Measurements from ENCODE around the gene SLC35D3.
"Not testable (repeated sequence)": the region's sequence is repeated elsewhere in the genome, so short reads cannot be mapped to it uniquely, and the experiment has no call there.

SLC35D3 gene, protein sequence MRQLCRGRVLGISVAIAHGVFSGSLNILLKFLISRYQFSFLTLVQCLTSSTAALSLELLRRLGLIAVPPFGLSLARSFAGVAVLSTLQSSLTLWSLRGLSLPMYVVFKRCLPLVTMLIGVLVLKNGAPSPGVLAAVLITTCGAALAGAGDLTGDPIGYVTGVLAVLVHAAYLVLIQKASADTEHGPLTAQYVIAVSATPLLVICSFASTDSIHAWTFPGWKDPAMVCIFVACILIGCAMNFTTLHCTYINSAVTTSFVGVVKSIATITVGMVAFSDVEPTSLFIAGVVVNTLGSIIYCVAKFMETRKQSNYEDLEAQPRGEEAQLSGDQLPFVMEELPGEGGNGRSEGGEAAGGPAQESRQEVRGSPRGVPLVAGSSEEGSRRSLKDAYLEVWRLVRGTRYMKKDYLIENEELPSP

DNA sequence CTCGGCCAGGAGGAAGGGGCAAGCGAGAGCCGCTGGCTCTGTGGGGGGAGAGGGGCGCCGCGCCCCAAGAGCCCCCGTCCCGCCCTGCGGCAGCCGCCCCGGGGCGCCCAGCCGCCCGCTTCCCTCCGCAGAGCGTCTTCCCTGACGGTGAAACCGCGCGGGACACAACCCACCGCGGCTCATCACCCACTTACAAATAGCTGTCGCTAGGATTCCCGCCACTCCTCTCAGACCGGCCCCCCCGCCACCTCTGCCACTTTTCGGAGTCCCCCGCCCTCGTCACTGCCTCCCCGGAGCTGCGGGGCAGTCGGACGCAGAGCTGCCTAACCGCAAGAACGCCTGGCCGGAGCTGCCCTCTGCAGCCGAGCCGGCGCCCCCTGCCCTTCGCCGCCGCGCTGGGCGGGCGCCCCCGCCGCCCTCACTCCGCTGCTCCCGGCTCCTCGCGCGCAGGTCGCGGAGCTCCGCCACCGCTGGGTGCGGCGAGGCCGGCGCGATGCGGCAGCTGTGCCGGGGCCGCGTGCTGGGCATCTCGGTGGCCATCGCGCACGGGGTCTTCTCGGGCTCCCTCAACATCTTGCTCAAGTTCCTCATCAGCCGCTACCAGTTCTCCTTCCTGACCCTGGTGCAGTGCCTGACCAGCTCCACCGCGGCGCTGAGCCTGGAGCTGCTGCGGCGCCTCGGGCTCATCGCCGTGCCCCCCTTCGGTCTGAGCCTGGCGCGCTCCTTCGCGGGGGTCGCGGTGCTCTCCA lies at the start of gene SLC35D3:
SLC35D3 (plus strand) TSS at position 366 of the 749 bp plus-strand sequence; CDS start at position 494, 128 bp downstream.
- DNase-seq (ENCODE audit: low read depth in 2 of 2, low spot score in 1 of 2), result no peak

DNA sequence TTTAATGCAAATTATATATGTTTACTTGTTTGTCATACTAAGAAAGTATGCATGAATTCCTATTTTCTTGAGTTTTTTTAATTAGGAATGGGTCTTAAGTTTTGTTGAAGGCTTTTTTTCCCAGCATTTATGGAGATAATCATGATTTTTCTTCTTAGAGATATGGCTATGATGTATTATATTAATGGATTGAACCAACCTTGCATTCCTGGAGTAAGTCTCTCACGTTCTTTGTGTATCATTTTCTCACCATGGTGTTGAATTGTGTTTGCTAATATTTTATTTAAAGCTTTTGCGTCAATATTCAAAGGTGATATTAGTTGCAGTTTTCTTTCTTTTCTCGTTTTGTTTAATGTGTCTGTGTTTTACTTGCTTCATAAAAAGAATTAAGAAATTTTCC lies 48.4 kb upstream of the SLC35D3 start:
- DNase-seq (ENCODE audit: low read depth in 2 of 2, low spot score in 1 of 2), result no peak

DNA sequence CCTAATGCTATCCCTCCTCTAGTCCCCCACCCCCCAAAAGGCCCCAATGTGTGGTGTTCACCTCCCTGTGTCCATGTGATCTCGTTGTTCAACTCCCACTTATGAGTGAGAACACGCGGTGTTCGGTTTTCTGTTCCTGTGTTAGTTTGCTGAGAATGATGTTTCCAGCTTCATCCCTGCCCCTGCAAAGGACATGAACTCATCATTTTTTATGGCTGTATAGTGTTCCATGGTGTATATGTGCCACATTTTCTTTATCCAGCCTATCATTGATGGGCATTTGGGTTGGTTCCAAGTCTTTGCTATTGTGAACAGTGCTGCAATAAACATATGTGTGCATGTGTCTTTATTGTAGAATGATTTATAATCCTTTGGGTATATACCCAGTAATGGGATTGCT lies 45.6 kb upstream of the SLC35D3 start:
- DNase-seq (ENCODE audit: low read depth in 2 of 2, low spot score in 1 of 2), result not testable (repeated sequence)

DNA sequence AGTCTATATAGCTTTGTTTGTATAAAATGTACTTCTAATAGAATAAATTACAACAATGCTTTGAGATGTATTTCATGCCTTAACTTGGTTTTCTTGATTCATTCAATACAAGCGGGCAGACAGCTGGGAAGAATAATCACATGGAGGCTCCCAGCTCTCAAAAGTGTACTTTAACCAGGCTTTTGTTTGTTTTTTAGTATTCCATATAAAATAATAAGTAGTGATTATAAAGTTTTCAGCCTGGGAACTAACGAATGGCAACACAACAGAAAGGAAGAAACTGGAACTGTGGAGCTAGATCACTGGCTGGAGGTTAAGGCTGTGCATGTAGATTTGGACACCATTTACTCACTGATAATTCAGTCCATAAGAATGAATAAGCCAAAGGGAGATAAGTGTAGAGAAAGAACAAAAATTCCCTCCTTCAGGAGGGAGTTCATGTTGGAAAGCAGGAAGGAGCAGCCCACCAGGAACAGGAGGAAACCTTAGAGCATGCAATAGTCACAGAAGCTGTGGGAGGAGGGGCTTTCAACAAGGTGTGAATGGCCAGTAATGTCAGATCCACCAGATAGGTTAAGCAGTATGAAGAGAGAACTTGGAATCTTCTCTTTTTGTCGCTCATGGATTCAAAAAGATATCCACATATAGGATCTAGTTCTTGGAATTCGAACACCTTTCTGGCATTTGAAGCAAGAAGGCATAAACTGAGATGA lies 41.2 kb upstream of the SLC35D3 start:
- DNase-seq (ENCODE audit: low read depth in 2 of 2, low spot score in 1 of 2), result no peak

DNA sequence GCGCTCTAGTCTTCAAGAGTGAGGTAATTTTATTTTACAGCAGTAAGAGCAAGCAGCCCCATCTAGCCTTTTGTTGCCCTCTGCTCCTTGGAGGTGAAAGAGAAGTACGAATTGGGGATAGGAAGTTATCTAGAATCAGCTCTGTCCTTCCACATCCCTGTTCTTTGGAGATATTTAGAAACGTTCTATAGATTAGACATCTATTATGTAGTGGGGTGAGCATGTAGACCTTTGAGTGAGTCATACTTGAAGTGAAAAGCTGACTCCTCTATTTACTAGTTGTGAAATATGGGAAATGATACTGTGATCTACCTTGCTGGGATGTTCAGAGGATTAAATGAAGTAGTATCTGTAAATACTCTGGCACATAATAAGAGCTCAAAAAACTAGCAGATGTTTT lies 36.0 kb upstream of the SLC35D3 start:
- DNase-seq (ENCODE audit: low read depth in 2 of 2, low spot score in 1 of 2), result no peak

DNA sequence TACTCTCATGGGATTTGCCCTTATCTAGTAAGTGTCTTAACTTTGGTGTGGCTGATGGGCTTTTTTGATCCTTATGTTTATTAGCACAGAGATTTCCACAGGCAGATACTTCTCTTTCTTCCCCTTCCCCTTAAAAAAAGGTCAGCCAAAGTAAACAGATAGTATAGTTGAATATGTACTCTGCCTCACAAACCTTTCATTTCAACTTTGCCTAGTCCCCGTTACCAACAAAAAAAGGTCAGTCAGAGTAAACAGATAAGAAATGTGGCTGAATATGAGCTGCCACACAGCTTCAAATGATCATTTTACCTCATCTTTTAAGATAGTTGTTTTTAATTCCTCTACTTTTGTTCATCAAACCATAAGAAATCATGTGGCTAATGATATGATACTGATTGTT lies 34.1 kb upstream of the SLC35D3 start:
- DNase-seq (ENCODE audit: low read depth in 2 of 2, low spot score in 1 of 2), result no peak

DNA sequence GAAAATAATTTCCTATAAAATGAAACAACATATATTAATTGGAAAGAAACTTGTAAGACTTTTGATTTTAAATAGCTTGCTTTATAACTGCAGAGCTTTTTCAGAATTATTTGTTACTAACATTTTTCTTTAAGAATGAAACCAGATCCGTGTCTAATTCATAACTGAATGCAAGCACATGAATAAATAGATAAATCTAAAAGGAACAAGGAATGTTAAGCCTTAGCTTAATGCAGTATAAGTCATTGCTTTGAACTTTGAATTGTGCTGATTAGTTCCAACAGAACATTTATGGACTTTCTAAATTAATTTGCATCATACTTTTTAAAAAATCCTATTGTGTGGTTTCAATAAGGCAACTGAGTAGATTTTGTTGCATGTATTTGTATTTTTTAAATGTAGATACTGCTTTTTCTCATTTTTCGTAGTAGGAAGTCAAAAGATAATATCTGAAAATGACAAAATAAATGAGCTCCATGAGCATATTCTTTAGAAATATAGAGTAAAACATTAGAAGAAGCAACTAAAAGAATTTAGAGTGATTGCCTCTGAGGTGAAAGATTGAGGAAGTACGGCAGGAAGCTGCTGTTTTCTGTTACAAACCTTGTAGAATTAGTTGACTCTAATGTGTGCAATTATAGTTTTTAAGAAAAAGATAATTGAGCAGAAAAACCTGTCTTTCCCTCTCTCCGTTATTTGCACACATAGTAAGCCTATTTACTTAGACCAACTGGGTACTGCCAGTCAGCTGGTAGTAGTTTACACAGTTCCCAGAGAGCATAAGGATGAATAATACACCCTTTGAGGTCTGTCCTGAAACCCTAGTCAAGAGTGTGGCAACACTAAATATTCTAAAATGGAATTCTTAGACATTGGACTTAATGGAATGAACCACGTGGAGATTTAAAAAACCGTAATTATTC lies 32.6 kb upstream of the SLC35D3 start:
- no peak for DNase-seq (ENCODE audit: low read depth in 2 of 2, low spot score in 1 of 2)

DNA sequence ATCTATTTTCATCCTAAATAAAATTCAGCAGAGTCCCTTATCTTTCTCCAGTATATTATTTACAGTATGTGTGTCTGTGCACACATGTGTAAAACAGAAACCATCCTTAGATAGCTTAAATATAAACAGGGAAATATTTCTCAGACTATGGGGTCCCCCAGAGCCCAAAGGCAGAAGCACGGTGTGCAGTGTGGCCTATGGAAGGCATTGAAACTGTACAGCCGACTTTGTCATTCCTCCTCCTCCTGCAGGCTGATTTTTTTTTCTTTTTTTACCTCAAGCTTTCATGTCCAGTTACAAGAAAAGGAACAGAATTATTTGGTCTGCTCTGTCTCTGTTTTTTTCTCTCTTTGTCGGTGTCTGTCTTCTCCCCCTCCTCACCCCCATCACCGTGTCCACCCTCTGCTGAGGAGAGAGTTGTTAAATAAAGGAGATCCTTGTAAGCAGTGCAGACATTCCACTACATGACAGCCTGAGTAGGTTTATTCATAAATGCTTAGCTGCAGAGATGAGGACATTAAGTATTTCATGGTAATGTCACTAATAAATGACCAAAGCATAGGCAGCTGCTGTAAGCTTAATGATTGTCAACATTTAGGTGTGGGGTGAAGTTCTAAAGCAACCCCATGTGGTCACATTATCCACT lies 31.8 kb upstream of the SLC35D3 start:
- DNase-seq (ENCODE audit: low read depth in 2 of 2, low spot score in 1 of 2), result no peak

DNA sequence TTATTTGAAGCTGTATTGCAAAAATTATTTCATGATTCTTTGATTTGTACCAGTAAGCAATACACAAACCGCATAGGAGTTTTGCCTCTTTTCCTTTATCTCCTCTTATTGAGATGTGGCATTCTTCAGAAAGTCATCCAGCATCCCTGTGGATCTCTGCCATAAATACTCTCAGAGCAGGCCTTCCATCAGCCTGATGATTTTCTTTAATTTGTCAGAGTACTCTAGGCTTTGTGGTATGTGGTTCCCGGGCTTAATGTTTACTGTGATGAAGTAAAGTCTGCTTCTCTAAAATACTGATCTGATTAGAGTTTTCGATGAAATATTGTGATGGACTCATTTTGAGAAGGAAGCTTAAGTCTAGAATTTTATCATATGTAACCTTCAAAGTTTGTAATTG lies 31.1 kb upstream of the SLC35D3 start:
- no peak for DNase-seq (ENCODE audit: low read depth in 2 of 2, low spot score in 1 of 2)

DNA sequence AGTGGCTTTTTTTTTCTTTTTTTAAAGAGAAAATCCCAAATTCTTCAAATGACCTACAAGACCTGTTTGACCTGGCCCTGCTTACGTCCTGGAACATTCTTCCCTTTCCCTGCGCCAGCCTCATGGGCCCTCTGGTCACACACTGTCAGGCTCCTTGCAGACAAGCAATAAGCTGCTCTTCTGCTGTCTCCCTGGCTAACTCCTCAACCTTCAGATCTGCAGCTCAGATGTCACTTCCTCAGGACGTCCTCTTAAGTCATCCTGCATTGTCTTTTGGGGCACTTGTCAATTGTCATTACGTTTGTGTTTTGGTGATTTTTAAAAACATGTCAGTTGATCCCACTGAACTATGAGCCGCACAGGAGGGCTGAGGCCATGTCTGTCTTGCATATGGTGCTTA lies 28.9 kb upstream of the SLC35D3 start:
- DNase-seq (ENCODE audit: low read depth in 2 of 2, low spot score in 1 of 2), result no peak

DNA sequence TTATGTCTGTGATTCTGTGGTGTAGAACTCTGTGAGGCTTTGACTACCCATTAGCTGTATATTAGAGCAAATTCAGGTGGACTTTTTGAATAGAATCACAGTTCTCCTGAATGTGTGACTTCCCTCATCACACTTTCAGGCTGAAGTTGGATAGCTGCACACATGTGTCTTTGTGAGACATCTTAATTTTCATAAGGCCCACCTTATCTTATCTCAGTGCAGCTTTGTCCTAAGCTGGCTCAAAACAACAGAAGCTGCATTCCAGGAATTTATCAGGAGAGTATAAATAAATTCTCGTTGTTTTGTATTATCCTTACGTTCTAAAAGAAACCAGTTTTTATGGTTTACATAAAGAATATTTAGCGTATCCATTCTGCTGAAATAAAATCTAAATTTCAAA lies 26.2 kb upstream of the SLC35D3 start:
- DNase-seq (ENCODE audit: low read depth in 2 of 2, low spot score in 1 of 2), result no peak

DNA sequence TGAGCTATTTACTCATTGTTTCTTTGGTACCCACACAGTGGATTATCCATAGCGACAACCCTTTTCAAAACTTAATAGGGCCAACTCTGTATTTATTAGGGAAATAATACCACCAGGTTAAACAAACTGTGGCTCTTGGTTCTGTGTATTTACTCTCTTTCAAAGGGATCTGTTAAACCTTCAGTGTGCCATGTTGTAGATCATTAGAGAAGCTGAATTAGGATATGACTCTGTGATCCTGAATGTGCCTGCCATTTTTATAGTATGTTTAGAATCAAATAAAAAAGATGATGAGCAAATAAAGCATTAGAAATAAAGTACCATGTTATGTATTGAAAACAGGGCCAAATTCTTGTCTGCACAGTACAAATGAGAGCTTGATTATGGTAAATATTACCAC lies 25.0 kb upstream of the SLC35D3 start:
- DNase-seq (ENCODE audit: low read depth in 2 of 2, low spot score in 1 of 2), result no peak

DNA sequence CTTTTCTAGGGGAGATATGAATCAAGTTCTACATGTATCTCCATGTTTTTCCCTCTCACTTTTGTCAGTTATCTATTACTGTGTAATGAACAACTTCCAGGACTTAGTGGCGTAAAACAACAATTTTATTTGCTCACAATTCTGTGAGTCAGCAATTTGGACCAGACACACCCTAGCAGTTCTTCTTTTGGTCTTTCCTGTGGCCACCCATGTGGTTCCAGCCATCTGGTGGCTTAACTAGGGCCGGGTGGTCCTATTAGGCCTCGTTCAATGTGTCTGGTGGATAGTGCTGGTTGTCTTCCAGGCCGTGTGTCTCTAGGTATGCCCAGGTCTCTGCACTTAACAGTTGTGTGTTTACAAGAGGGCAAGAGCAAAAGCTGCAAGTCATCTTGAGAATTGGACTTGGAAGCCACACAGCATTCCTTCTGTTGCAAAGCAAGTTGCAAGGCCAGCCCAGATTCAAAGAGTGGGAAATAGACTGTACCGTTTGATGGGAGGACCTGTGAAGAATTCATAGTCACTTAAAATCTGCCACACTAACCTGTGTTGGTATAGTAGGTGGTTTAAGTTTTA lies 20.8 kb upstream of the SLC35D3 start:
- no peak for DNase-seq (ENCODE audit: low read depth in 2 of 2, low spot score in 1 of 2)

DNA sequence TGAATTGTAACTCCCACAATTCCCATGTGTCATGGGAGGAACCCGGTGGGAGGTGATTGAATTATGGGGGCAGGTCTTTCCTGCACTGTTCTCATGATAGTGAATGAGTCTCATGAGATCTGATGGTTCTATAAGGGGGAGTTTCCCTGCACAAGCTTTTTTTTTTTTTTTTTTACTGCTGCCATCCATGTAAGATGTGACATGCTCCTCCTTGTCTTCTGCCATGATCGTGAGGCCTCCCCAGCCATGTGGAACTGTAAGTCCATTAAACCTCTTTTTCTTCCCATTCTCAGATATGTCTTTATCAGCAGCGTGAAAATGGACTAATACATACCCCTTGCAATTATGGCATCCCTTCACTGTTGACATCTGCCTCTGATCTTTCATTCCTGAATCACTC lies 17.6 kb upstream of the SLC35D3 start:
- not testable (repeated sequence) for DNase-seq (ENCODE audit: low read depth in 2 of 2, low spot score in 1 of 2)

DNA sequence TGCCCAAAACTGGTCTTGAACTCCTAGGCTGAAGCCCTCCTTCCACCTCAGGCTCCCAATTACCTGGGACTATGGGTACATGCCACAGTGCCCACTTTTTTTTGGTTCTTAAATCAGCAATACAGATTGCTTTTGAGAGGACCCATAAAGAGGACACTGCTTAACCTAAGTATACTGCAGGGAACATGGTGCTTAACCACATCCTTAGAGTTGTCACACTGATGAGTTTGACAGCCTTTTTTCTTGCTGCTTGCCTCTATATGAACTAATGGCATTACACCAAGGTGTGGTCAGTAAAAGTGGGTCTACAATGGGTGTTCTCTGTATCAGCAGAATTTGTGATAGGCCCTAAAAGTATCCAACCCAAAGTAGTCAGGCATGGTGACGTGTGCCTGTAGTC lies 7.2 kb upstream of the SLC35D3 start:
- no peak for DNase-seq (ENCODE audit: low read depth in 2 of 2, low spot score in 1 of 2)

DNA sequence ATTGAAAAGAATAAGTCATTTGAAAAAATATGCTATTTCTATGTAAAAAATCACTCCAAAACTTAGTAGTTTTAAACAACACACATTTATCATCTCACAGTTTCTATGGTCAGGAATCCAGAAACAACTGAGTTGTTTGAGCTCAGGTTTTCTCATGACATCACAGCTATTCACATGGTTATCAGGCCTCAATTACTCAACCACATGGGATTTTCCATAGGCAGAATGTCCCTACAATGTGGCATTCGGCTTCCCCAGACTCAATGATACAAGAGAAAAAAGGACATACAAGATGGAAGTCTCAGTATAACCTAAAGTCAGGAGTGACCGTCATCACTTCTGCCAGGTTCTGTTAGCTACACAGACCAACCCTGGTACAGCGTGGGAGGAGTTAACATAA lies 3.4 kb upstream of the SLC35D3 start:
- no peak for DNase-seq (ENCODE audit: low read depth in 2 of 2, low spot score in 1 of 2)

DNA sequence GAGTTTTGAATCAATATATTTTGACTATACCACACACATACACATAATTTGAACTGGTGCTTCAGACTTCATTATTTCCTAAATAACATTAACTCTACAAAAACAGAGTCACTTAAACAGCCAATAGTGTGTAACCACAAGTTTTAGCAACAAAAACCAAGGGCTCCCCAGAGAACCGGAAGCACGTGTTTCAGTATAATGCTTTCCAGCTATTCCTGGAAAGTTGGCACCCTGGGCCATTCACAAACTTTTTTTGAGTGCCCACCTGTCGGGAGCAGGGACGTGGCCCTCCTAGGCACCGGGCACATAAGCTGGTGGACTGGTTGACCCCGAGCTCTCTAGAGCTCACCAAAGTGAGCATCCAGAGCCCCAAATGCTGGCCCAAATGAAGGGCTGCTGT lies 1.9 kb upstream of the SLC35D3 start:
- no peak for DNase-seq (ENCODE audit: low read depth in 2 of 2, low spot score in 1 of 2)

DNA sequence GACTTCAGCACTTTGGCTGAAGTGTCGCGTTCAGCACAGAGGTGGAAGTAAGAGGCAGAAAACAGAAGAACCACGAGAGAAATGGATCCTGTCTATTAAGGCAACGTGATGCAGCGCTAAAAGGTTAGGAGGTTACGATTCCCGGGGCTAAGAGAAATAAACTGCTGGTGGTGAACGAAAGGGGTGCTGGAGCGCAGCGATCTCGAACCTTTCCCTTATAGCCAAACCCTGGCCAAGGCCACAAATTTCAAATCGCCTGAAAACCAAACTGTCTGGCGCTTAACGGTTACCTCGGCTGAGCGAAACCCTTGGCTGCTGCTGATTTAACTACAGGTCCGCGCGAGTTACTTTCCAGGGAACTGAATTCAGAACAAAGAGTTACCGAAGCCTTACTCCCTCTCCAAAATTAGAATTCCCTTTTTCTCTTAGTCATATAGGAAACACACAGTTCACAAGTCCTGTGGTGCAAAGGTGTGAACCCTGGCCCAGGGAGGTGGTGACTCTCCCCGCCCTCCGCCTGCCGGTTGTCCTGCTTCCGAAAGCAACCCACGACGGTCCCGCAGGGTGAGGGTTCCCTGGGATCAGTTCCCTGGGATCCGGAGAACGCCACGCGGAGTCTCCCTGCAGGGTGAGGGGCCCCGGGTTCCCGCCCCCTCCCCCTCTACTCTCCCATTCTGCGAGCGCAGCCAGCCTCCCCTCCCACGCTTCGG lies 1.3 kb upstream of the SLC35D3 start:
- DNase-seq (ENCODE audit: low read depth in 2 of 2, low spot score in 1 of 2), result no peak

DNA sequence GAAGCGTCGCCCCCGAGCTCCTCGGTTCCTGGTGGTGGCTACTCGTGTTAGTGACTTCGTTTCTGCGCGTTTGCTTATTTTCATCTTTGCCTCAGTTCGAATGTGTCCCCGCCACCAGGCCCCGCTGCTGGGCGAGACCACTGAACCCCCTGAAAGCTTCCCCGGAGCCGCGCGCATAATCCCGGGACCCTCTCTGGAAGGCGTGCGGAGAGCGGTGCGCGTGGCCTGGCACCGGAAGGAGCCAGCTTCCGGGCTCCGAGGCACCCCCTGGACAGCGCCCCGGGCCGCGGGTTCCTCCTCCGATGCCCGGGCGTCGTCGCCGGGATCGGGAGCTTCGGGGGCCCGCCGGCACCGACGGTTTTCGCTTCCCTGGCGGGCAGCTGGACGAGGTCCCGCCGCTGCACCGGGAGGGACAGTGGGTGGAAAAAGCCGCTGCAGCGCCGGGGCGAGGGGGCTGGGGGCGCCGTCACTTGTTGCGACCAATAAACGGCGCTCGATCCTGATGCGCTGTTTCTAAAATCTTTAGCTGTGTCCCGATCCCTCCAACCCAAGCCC lies 643 bp upstream of the SLC35D3 start:
- DNase-seq (ENCODE audit: low read depth in 2 of 2, low spot score in 1 of 2), result no peak

Measured in stimulated activated CD8-positive, alpha-beta memory T cell treated with anti-CD3 and anti-CD28 coated beads, Interleukin-4, amount 100 ng/mL, for 4 hours (primary cell).